Fibroblast of mammary gland (primary cell): ENCODE data around the gene GADD45GIP1.
A peak's percentile ranks its signal among the peaks of the same experiment; 100 is the strongest.
"Not testable (repeated sequence)": the region's sequence is repeated elsewhere in the genome, so short reads cannot be mapped to it uniquely, and the experiment has no call there.

ENCODE experiments used
- DNase-seq: peaks from one replicate; pipeline ENCODE4 v3.0.0-alpha.2; 2010; ENCODE audit warnings: low read depth
- H3K4me3 ChIP-seq: 2 replicates; pipeline ENCODE4 v1.5.1; 2011; ENCODE audit warnings: low read depth, mild to moderate bottlenecking, low read length, moderate library complexity; ENCODE audit not compliant: control insufficient read depth
- CTCF ChIP-seq: conservative IDR thresholded peaks from 2 replicates; pipeline ENCODE4 v1.5.1; 2011; ENCODE audit warnings: low read depth, low read length, inconsistent platforms; ENCODE audit not compliant: control insufficient read depth, insufficient read depth

The GADD45GIP1 gene

GRCh38 chr19:12952488-12953137 is 4.4 kb downstream of the GADD45GIP1 start:
- no peak overlapping the region for H3K4me3 ChIP-seq
- DNase-seq: peak; percentile 87
- no peak for TF ChIP-seq CTCF

- DNase-seq, H3K4me3 ChIP-seq: not testable (repeated sequence)
These were observed 5.0 kb downstream of the GADD45GIP1 start for GRCh38 chr19:12952050-12952449.

- no peak for TF ChIP-seq CTCF
These were observed 7.4 kb downstream of the GADD45GIP1 start for GRCh38 chr19:12949363-12950283.

GRCh38 chr19:12948612-12949362 is 8.2 kb downstream of the GADD45GIP1 start:
- H3K4me3 ChIP-seq: no peak overlapping the region
- TF ChIP-seq CTCF: no peak
- no peak for DNase-seq

More at GRCh38 chr19:12949363-12950283, 7.4 kb downstream of the GADD45GIP1 start:
- no peak for DNase-seq
- no peak overlapping the region for H3K4me3 ChIP-seq

GRCh38 chr19:12947702-12948611 is 9.1 kb downstream of the GADD45GIP1 start:
- H3K4me3 ChIP-seq: no peak overlapping the region
- TF ChIP-seq CTCF: no peak
- DNase-seq: no peak

- no peak for TF ChIP-seq CTCF
- H3K4me3 ChIP-seq: peak overlapping the region; percentile 89
- DNase-seq: no peak
These were observed 10.1 kb downstream of the GADD45GIP1 start for GRCh38 chr19:12946731-12947496.
